ENCODE results near the gene SHISAL1.
A peak's percentile ranks its signal among the peaks of the same experiment; 100 is the strongest.

SHISAL1 gene

GRCh38 chr22:44341431-44342346 lies 28.9 kb upstream of the SHISAL1 start:
- DNase-seq = no peak

GRCh38 chr22:44340271-44341239 lies 27.8 kb upstream of the SHISAL1 start:
- DNase-seq = peak; percentile 67

DNA sequence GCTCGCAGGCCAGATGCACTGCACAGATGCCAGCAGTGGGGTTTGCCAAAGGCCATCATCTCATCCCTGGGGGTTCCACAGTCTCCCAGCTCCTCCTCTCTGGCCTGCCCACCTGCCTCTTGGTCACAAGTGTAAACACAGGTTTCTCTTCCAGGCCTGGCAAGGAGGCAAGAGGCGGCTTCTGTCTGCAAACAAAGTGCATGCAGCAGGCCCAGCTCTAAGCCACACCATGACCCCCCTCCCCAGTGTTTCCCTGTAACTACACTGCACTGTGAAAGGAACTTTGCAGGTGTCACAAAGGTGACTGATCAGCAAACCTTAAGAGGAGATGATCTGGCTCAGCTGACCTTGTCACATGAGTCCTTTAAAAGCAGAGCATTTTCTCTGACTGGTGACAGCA lies 26.2 kb upstream of the SHISAL1 start:
- DNase-seq = peak; percentile 64

DNA sequence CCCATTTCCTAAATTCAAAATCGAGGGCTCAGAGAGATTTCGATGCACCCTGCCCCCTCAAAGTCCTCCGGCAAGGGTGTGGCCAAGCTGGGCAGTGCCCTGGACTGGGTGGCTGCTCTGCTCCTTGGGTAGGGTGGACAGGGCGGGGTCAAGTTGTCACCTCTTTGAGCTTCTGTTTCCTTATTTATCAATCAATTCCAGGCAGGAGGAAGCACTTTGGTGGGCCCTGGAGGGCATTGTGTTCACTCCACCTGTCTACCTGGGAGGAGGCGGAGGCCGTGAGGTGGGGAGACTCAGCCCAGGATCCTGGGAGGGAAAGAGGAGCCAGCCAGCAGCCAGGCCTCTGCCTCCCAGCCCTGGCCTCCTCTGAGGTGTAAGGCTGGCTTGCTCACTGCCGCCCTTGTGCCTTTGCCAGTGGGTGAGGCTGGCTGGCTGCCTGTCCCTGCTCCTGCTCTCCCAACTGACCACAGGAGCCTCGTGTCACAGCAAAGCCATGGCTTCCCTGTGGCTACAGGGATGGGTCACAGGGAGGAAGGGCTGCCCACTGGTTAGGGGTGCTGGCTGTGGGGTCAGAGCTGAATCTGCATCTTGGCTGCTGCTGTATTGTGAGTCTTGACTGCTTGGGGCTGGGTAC lies 25.5 kb upstream of the SHISAL1 start:
- DNase-seq = peak; percentile 44

- peak; percentile 86 for DNase-seq
Observed at GRCh38 chr22:44337678-44338004, 24.9 kb upstream of the SHISAL1 start.

DNA sequence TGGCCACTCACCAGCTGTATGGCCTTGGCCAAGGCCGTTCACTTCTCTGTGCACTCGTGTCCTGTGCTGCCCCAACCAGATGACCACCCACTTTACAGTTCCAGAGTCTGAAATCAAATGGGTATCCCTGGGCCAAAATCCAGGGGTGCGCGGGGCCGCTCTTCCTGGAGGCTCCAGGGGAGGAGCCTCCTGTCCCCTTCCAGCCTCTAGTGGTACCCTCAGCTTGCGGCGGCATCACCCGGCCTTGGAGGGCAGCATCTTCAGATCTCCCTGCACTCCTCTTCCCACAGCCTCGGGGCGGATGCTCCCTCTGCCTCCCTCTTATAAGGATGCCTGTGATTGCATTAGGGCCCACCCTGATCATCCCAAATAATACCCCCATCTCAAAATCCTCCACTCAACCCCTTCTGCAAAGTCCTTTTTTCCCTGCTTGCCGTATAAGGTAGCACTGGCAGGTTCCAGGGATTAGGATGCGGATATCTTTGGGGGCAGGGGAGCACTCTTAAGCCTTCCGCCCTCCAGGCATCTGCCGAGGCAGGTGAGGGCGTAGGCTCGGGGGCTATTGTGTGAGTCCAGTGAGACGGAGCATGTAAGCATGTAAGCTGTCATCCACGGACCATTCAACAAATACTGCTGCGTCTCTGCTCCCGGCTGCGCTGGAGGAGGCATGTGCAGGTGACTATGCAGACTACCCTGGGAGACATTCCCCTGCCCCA lies 24.4 kb upstream of the SHISAL1 start:
- peak; percentile 85 for DNase-seq

GRCh38 chr22:44335903-44336803 lies 23.4 kb upstream of the SHISAL1 start:
- peak; percentile 74 for DNase-seq

DNA sequence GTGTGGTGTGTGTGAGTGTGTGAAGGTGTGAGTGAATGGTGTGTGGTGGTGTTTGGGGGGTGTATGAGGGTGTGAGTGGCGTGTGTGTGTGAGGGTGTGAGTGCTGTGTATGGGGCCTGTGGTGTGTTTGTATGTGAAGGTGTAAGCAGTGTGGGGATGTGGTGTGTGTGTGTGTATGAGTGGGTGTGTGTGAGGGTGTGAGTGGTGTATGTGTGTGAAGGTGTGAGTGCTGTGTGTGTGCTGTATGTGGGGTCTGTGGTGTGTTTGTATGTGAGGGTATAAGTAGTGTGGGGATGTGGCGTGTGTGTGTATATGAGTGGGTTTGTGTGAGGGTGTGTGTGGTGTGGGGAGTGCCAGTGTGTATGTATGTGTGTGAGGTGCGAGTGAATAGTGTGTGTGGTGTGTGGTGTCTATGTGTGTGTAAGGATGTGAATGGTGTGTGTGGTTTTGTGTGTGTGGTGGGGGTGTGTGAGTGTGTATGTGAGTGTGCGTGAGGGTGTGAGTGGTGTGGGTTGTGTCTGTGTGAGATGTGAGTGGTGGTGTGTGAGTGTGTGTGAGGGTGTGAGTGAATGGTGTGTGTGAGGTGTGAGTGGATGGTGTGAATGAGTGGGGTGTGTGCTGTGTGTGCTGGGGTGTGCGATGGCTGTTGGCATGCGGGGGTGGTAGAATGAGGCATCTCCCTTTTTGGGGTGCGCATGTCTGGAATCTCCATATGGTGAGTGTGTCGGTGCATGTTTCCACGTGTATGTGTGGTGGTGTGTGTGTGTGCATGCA lies 22.5 kb upstream of the SHISAL1 start:
- no peak for DNase-seq

- peak; percentile 40 for DNase-seq
Observed at GRCh38 chr22:44333847-44334635, 21.3 kb upstream of the SHISAL1 start.

DNA sequence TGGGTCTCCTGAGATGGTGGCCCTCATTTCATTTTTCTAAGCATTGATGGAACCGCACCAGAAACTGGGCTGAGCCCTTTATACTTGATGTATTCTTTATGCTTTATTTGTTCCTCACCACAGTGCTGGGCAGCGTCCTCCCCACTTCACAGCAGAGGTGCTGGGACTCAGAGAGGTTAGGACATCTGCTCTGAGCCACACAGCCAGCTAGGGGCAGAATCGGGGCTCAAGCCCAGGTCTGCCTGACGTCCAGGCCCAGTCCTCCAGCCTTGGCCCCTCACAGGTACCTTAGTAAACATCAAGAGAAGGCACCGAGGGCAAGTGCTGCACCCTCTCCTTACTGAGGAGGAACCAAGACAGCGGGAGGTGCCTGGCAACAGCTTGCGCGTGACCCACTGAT lies 20.2 kb upstream of the SHISAL1 start:
- DNase-seq = no peak

GRCh38 chr22:44331881-44332714 lies 19.3 kb upstream of the SHISAL1 start:
- peak; percentile 68 for DNase-seq

GRCh38 chr22:44330744-44331660 lies 18.3 kb upstream of the SHISAL1 start:
- peak; percentile 41 for DNase-seq

DNA sequence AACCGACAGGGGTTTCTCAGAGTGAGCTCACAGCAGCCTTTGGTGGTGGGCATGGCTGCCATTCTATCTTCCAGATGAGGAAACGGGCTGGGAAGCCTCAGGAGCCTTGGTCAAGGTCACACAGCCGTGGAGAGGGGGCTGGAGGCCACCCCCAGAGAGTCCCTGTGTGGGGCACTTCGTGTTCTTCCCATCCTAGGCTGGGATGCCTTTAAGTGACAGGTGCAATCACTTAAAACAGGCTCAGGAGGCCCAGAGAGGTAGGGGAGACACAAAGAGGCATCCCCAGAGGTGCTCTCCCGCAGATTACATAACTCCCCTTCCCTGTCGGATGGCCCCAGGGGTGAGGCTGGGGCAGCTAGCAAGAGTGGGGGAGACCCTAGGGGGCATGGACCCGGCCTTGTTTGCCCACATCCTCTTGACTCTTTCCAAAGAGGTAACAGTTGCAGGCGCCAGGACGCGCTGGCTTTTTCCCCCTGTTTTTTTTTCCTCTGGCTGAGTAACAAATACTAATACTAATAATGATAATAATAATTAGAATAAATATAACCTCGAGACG lies 17.5 kb upstream of the SHISAL1 start:
- peak; percentile 45 for DNase-seq

DNA sequence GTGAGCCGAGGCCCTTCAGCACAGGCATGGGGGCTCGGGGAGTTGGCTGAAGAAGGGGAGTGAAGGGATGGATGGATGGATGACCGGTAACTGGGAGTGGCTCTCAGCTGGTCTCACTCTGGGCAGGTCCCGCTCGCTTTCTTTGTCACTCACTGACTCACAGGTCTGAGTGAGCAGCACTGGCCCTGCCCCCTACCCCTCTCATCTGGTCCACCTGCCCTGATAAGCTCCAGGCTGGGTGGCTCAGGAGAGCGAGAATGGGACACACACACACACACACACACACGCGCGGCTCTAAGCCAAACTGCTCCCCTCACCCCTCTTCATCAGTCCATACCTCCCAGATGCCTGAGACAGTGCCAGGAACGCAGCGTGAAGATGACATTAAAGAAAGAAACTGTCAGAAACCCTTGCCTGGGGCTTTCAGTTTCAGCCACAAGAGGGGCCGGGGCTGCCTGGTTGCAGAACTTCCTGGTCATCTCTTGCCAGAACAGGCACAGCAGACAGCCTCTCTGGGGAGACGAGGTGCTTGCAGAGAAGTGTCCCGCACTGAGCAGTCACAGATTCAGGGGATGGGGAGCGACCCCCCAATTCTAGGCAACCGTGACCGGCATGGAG lies 16.5 kb upstream of the SHISAL1 start:
- peak; percentile 87 for DNase-seq

DNA sequence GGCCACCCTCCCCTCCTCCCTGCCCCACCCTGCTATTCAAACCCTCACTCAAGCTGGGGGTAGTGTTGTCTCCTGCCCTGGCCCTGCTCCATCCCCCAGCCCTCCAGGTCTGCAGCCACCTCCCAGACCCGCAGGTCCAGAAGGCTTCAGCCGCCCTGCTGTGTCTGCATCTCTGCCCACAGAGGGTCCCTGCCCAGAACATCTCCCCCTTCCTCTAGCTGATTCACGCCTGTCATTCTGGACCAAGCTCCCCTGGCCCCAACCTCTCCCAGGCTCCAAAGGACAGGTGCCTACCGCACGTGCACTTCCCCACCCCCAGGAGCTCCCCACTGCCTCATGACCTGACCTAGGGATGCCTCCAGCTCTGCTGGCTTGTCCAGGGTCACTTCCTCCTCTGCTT lies 16.0 kb upstream of the SHISAL1 start:
- no peak for DNase-seq

- DNase-seq = peak; percentile 46
Observed at GRCh38 chr22:44328326-44328725, 15.6 kb upstream of the SHISAL1 start.

DNA sequence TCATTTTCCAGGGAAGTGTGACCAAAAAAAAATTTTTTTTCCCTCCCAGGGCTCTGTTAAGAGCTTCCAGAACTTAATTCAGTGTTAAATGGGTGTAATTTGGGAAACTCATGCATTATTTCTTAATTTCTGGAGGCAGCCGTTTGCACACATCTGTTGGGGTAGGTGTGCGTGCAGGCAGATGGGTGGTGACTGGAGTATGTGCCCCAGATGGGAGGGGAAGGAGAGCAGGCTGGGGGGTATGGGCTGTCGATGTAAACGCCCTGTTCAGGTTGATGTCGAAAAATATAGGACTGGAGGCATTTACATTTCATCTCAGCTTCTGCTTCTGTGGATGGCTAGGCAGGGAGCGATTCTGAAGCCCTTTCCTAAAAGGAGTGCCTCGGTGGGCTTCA lies 13.7 kb upstream of the SHISAL1 start:
- no peak for DNase-seq
